Myocyte (in vitro differentiated cells): ENCODE results near the gene IFITM1. TPM values are rescaled to one million over a fixed set of nuclear protein-coding genes. Genes with fewer than 3 reads are reported as not detected.
"Not testable (repeated sequence)": the region's sequence is repeated elsewhere in the genome, so short reads cannot be mapped to it uniquely, and the experiment has no call there.

Experiments used
- DNase-seq: peaks from one replicate; pipeline ENCODE4 v3.0.0-alpha.2; 2012; ENCODE audit warnings: low read depth
- total RNA-seq: library from RNA; depleted of rRNA; stranded (reverse); fragments of >200 nt; gene quantifications from 2 replicates; pipeline ENCODE4 v1.2.3, GENCODE V29; 2014

Gene IFITM1
- total RNA-seq, 1 donor from 2014 or later: 17.3 TPM

DNA sequence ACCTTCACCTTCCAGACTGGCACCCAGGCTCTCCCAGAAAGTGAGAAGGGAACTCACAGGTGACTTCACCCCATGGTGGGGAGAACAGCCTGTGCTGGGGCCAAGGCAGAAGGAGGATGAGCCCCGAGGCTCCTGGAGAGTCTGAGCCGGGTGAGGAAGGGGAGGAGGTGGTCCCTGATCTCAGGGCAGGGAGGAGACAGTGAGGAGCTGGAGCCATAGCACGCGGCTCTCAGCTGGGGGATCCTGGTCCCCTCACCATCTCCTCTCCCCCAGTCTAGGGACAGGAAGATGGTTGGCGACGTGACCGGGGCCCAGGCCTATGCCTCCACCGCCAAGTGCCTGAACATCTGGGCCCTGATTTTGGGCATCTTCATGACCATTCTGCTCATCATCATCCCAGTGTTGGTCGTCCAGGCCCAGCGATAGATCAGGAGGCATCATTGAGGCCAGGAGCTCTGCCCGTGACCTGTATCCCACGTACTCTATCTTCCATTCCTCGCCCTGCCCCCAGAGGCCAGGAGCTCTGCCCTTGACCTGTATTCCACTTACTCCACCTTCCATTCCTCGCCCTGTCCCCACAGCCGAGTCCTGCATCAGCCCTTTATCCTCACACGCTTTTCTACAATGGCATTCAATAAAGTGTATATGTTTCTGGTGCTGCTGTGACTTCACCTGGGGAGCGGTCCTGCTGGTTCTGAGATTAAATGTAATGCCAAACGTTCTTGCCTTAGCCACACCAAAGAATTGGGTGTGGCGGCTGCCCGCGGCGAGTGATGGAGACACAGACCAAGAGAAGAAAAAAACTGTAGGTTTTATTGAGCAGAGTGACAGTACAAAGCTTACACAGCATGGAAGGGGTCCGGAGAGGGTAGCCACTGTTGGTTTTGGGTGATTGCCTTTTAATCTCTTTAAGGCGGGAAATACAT is 4.8 kb upstream of the IFITM1 start:
- not testable (repeated sequence) for DNase-seq

DNA sequence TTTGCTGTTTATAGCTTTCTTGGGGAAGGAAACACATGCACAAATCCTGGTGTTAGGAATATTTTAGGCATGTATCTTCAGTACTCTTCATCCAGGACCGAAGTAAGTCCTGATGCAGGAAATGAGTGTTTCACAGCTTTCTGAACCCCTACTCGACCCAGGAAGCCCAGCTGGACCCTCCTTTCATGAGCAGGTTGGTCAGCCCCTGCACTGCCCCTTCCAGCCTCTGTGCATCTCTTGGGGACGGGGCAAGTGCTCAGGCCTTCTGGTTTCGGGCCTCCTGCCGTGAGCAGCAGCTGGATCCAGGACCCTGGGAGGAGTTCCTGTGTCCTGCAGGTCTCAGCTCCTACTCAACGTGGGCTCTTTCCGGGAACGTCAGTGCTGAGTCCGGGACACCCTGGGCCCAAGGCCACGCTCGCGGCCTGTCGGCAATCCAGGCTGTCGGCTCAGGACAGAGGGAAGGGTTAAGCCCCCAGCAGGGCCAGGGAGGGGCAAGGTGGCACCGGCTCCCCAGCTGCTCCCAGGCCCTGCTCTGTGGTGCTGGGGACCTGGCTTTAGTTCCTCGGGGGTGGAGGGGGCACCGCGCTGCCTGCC is 3.8 kb upstream of the IFITM1 start:
- DNase-seq: not testable (repeated sequence)

DNA sequence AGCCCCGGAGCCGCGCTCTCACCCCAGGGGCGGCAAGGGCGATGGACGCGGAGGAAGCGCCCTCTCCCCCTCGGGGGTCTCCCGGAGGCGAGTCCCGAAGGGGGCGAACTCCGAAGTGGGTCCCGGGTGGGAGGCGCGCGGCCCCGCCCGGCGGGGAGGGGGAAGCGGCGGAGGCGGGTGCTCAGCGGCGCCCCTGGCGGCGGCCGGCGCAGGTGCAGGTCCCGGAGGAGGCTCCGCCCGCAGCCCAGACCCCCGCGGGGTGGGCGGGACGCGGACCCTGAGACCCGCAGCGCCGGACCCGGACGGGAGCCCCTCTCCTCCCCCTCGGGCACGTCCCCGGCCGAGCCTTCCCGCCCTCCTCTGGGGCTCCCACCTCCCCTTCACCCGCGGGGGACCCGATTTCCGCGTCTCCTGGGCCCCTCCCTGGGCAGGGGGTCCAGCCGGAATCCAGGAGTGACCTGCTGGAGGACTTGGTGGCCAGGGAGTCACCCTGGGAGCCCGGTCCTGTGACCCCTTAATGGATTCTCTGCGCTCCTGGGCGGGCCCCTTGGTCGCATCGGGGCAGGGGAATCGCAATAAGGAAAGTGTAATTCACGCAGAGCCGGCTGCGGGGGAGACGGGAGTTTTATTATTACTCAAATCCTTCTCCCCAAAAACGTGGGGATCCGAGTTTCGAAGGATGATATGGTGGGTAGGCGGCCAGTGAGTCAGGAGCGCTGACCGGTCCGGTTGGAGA is 2.7 kb upstream of the IFITM1 start:
- DNase-seq: not testable (repeated sequence)

GRCh38 chr11:312092-312816 is 1.6 kb upstream of the IFITM1 start:
- no peak for DNase-seq

GRCh38 chr11:313304-313786 is 495 bp upstream of the IFITM1 start:
- no peak for DNase-seq

DNA sequence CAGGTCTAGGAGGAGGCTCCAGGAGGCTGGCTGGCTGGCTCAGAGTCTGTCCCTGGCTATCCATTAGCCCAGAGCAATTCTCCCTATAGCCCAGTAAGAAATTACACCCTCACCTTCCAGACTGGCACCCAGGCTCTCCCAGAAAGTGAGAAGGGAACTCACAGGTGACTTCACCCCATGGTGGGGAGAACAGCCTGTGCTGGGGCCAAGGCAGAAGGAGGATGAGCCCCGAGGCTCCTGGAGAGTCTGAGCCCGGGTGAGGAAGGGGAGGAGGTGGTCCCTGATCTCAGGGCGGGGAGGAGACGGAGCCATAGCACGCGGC is 675 bp downstream of the IFITM1 start:
- DNase-seq: not testable (repeated sequence)

DNA sequence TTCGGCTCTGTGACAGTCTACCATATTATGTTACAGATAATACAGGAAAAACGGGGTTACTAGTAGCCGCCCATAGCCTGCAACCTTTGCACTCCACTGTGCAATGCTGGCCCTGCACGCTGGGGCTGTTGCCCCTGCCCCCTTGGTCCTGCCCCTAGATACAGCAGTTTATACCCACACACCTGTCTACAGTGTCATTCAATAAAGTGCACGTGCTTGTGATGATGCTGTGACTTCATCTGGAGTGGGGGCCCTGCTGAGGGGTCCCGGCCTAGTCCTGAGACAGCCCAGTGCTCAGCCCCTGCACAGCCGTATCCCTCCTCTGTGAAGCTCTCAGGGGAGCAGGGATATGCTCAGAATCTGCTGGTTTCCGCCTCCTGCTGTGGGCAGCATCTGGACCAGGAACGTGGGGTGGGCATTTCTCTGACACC is 1.2 kb downstream of the IFITM1 start:
- DNase-seq: no peak

GRCh38 chr11:315516-315994 is 1.7 kb downstream of the IFITM1 start:
- DNase-seq: no peak

DNA sequence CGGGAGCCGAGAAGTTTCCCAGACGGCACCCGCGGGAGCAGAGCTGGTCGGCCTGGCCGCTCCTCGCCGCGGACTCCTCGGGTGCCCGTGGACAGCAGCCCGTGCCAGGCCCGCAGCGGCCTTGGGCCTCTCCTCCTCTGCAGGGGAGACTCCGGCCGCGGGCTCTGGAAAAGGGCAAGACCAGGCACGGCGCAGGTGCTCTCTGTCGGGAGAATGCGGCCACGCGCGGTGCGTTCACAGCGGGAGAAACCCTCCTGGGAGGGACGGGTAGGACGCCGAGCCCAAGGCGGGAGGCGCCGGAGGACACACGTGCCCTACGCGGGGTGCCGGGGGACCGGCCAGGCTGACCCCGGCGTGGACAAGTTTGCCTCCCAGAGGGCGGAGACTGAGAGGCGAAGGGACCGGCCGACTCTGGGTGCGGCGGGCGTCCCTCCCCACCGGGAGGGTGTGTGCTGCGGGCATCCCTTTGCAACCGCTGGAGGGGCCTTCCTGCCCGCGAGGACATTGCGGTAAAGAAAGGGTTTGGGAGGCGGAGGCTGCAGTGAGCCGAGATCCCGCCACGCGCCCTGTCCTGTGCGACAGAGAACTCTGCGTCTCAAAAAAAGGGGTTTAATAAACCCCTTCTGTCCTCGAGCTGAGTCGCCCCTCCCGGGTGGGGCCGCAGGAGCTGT is 2.3 kb downstream of the IFITM1 start:
- DNase-seq: no peak

DNA sequence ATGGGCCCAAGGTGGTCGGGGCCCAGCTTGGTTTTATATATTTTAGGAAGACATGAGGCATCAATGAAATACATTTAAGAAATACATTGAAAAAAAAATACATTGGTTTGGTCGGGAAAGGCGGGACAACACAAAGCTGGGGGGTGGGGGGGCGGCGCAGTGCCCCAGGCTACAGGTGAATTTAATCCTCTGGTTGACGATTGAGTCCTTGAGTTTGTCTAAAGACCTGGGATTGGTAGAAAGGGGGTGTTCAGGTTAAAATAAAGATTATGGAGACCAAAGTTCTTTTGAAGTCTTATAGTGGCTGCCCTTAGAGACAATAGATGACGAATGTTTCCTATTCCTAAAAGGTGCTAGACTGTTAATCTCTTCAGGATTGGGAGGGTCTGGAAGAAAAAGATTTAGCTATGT is 3.1 kb downstream of the IFITM1 start:
- DNase-seq: no peak

DNA sequence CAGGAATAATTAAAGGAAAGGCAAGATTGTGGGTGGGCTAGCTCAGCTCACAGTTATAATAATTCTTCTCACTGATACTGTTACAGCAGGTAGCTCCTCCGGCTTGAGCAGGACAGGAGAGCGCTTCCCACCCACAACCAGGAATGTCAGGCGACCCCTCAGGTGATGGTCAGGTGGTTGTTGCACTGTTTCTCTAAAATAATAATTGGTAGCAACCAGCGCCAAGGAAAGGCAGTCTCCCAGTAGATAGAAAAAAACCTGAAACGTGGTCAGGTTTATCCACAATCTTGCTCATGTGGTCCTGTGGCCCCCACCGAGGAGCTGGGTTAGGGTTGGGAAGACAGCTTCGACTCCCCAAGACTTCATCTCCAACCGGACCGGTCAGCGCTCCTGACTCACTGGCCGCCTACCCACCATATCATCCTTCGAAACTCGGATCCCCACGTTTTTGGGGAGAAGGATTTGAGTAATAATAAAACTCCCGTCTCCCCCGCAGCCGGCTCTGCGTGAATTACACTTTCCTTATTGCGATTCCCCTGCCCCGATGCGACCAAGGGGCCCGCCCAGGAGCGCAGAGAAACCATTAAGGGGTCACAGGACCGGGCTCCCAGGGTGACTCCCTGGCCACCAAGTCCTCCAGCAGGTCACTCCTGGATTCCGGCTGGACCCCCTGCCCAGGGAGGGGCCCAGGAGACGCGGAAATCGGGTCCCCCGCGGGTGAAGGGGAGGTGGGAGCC is 4.0 kb downstream of the IFITM1 start:
- not testable (repeated sequence) for DNase-seq

GRCh38 chr11:318405-319120 is 4.7 kb downstream of the IFITM1 start:
- DNase-seq: not testable (repeated sequence)

GRCh38 chr11:319121-319887 is 5.5 kb downstream of the IFITM1 start:
- DNase-seq: not testable (repeated sequence)

- not testable (repeated sequence) for DNase-seq
These were observed 6.0 kb downstream of the IFITM1 start for GRCh38 chr11:319888-320273.

GRCh38 chr11:324156-324555 is 10.3 kb downstream of the IFITM1 start:
- no peak for DNase-seq

- DNase-seq: not testable (repeated sequence)
These were observed 11.0 kb downstream of the IFITM1 start for GRCh38 chr11:324593-325517.
